Dermis blood vessel endothelial cell (primary cell): ENCODE data around the gene PLD4. TPM values are rescaled to one million over a fixed set of nuclear protein-coding genes. Genes with fewer than 3 reads are reported as not detected.
A peak's percentile ranks its signal among the peaks of the same experiment; 100 is the strongest.
"Not testable (repeated sequence)": the region's sequence is repeated elsewhere in the genome, so short reads cannot be mapped to it uniquely, and the experiment has no call there.

Experiments used
- DNase-seq: peaks from one replicate; pipeline ENCODE4 v3.0.0; 2010
- total RNA-seq: library from RNA; depleted of rRNA; stranded (reverse); fragments of >200 nt; gene quantifications from 2 replicates; pipeline ENCODE4 v1.2.3, GENCODE V29; 2014

PLD4 gene
- under 0.01 and 0.05 TPM in 2 replicates for total RNA-seq

GRCh38 chr14:104924421-104925213, at the start of gene PLD4:
TSS of gene PLD4 (plus strand) at chr14:104924879. CDS start at chr14:104927141, 2,262 bp downstream.
- DNase-seq: no peak

GRCh38 chr14:104875412-104875751, 49.3 kb upstream of the PLD4 start:
- no peak for DNase-seq

- no peak for DNase-seq
These were observed 48.9 kb upstream of the PLD4 start for GRCh38 chr14:104875811-104876210.

GRCh38 chr14:104876251-104876699, 48.4 kb upstream of the PLD4 start:
- peak; percentile 70 for DNase-seq

GRCh38 chr14:104877066-104877805, 47.4 kb upstream of the PLD4 start:
- DNase-seq: no peak

GRCh38 chr14:104877806-104878550, 46.7 kb upstream of the PLD4 start:
- no peak for DNase-seq

GRCh38 chr14:104878582-104878981, 46.1 kb upstream of the PLD4 start:
- DNase-seq: no peak

GRCh38 chr14:104879201-104879982, 45.3 kb upstream of the PLD4 start:
- no peak for DNase-seq

GRCh38 chr14:104879983-104880565, 44.6 kb upstream of the PLD4 start:
- DNase-seq: no peak

GRCh38 chr14:104880584-104881210, 44.0 kb upstream of the PLD4 start:
- DNase-seq: no peak

- no peak for DNase-seq
These were observed 43.2 kb upstream of the PLD4 start for GRCh38 chr14:104881369-104881979.

GRCh38 chr14:104882325-104882973, 42.2 kb upstream of the PLD4 start:
- DNase-seq: no peak

GRCh38 chr14:104882991-104883660, 41.6 kb upstream of the PLD4 start:
- DNase-seq: no peak

GRCh38 chr14:104883681-104884361, 40.9 kb upstream of the PLD4 start:
- no peak for DNase-seq

- not testable (repeated sequence) for DNase-seq
These were observed 40.3 kb upstream of the PLD4 start for GRCh38 chr14:104884381-104884780.

- no peak for DNase-seq
These were observed 39.4 kb upstream of the PLD4 start for GRCh38 chr14:104885031-104885972.

- DNase-seq: no peak
These were observed 38.5 kb upstream of the PLD4 start for GRCh38 chr14:104885973-104886689.
